Chondrocyte (in vitro differentiated cells): Measurements from ENCODE around the gene POU6F1. TPM values are rescaled to one million over a fixed set of nuclear protein-coding genes. Genes with fewer than 3 reads are reported as not detected.

Experiments used
- DNase-seq: peaks from one replicate; pipeline ENCODE4 v3.0.0; 2021; ENCODE audit warnings: mixed read lengths, low spot score
- H3K27ac Mint-ChIP-seq: one replicate; pipeline ENCODE4 v1.8.0; 2021; ENCODE audit warnings: mild to moderate bottlenecking, moderate library complexity, mixed read lengths; ENCODE audit not compliant: unreplicated experiment
- H3K27me3 Mint-ChIP-seq: 2 replicates; pipeline ENCODE4 v1.8.0; 2021; ENCODE audit warnings: low read depth, mixed read lengths
- H3K36me3 Mint-ChIP-seq: 2 replicates; pipeline ENCODE4 v1.8.0; 2021; ENCODE audit warnings: low read depth, mixed read lengths
- H3K4me1 Mint-ChIP-seq: 2 replicates; pipeline ENCODE4 v1.8.0; 2021; ENCODE audit warnings: low read depth, mild to moderate bottlenecking, mixed read lengths
- H3K4me3 Mint-ChIP-seq: one replicate; pipeline ENCODE4 v1.8.0; 2021; ENCODE audit warnings: mild to moderate bottlenecking, moderate library complexity, mixed read lengths; ENCODE audit not compliant: unreplicated experiment
- H3K9me3 Mint-ChIP-seq: 2 replicates; pipeline ENCODE4 v1.8.0; 2021; ENCODE audit warnings: low read depth, mixed read lengths
- total RNA-seq: library from RNA; stranded (reverse); gene quantifications from 3 replicates; pipeline ENCODE4 v1.2.1, GENCODE V29; 2021
- TF ChIP-seq, protein P1 (sequence below): fragments of 200-600 bp; sonication (generic); IDR thresholded peaks from 2 replicates; pipeline ENCODE4 v1.5.0; 2021; ENCODE audit warnings: antibody characterized with exemption, mild to moderate bottlenecking, moderate library complexity

POU6F1 gene
- total RNA-seq, 1 donor from 2014 or later = 9.9 TPM

DNA sequence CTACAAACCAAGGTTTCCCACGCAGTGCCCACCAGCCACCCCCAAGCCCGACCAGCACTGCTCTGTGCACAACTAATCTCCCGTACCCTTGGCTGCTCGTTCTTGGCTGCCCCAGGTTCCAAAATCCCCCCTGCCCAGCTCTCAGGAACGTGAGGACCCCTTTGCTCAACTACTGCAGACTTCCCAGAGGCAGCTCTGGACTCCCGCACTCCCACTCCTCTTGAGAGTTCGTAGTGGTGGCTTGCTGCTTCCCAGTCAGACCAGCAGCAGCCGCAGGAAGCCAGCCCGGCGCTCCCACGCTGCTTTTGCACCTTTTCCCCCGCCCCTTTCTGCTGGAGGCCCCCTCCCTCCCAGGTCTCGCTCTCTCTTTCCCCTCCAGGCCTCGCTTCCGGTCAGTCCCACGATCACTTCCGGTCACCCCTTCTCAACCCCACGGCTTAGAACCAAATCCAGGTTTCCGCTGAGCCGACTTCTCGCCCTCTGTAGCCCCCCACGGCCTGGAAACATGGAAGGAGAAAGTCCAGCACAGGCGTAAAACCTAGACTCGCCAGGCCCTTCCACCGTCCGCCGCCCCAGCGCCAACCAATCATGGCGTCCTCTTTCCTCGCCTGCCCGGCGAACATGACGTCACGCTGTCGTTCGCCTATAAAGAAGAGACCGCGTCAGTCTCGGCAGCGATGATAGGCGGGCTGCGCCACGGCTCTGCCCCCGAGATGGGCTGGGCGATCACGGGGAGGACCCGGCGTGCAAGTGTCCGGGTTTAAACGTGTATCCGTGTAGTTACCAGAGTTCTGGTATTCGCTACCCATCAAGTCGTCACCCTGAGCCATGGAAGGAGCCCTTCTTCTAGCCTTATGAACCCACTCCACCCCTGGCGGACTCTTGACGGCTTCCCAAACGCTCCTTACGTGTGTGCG lies 45.1 kb downstream of the POU6F1 start, which contains the start of gene TFCP2:
TSS of gene TFCP2 (minus strand) at position 621 of the 917 bp plus-strand sequence. CDS start 713 bp downstream, outside the sequence.
- H3K36me3 Mint-ChIP-seq = no peaks in the 10 kb centered on the region
- no peaks in the 10 kb centered on the region for H3K9me3 Mint-ChIP-seq
- H3K27me3 Mint-ChIP-seq = no peaks in the 10 kb centered on the region
- TF ChIP-seq, protein P1, sequence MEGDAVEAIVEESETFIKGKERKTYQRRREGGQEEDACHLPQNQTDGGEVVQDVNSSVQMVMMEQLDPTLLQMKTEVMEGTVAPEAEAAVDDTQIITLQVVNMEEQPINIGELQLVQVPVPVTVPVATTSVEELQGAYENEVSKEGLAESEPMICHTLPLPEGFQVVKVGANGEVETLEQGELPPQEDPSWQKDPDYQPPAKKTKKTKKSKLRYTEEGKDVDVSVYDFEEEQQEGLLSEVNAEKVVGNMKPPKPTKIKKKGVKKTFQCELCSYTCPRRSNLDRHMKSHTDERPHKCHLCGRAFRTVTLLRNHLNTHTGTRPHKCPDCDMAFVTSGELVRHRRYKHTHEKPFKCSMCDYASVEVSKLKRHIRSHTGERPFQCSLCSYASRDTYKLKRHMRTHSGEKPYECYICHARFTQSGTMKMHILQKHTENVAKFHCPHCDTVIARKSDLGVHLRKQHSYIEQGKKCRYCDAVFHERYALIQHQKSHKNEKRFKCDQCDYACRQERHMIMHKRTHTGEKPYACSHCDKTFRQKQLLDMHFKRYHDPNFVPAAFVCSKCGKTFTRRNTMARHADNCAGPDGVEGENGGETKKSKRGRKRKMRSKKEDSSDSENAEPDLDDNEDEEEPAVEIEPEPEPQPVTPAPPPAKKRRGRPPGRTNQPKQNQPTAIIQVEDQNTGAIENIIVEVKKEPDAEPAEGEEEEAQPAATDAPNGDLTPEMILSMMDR = no peak
- peaks cover 10% of the 10 kb centered on the region for H3K4me1 Mint-ChIP-seq
- DNase-seq = peak; percentile 95
- H3K27ac Mint-ChIP-seq = no peak within 1 kb of the TSS
- peak within 1 kb of the TSS; percentile 51 for H3K4me3 Mint-ChIP-seq

DNA sequence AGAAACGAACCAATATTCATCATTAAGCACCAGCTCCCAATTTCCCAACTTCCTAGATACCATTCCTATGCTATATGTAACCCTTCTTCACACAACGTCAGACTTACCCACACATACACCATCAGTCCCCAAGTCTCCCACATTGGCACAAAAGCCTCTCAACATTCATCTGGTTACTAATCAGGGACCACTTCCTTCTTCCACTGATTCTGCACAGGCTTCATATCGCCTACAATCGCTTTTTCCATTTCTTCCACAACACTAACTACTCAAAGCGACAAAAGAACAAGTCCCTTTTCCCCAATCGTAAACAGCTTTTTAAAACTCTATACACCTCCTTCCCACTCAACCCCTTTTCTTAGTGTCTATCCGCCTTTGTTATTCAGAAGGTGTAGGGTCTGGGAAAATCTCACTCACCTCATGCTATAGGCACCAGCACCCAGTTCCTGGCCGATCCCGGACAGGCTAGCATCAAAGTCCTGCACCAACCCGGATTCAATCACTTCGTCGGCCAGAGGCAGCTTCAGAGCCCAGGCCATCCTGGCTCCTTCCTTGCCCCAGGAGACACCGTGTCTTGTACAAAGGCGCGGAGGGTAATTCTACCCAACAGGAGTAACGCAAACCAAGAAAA lies 45.9 kb downstream of the POU6F1 start:
- Mint-ChIP-seq H3K36me3 (no peaks in the 10 kb centered on the region), H3K9me3 (no peaks in the 10 kb centered on the region), H3K4me3 (no peak overlapping the region), H3K27me3 (no peaks in the 10 kb centered on the region), H3K4me1 (peaks cover 10% of the 10 kb centered on the region), H3K27ac (no peak overlapping the region)
- DNase-seq = no peak
- TF ChIP-seq, protein P1 = no peak

DNA sequence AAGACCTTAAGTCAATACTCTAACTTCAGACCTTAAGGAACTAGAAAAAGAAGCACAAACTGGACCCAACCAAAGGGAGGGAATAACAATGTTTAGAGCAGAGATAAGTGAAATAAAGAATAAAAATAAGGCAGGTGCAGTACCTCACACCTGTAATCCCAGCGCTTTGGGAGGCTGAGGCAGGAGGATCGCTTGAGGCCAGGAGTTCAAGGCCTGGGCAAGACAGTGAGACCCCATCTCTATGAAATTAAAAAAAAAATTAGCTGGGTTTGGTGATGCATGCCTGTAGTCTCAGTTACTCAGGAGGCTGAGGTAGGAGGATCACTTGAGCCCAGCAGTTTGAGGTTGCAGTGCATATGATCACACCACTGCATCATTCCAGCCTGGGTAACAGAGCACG lies 54.1 kb downstream of the POU6F1 start:
- Mint-ChIP-seq H3K9me3 (no peaks in the 10 kb centered on the region), H3K4me1 (peaks cover 7% of the 10 kb centered on the region), H3K36me3 (no peaks in the 10 kb centered on the region), H3K27me3 (no peaks in the 10 kb centered on the region), H3K4me3 (no peak overlapping the region), H3K27ac (no peak overlapping the region)
- DNase-seq = no peak
- TF ChIP-seq, protein P1 = no peak

DNA sequence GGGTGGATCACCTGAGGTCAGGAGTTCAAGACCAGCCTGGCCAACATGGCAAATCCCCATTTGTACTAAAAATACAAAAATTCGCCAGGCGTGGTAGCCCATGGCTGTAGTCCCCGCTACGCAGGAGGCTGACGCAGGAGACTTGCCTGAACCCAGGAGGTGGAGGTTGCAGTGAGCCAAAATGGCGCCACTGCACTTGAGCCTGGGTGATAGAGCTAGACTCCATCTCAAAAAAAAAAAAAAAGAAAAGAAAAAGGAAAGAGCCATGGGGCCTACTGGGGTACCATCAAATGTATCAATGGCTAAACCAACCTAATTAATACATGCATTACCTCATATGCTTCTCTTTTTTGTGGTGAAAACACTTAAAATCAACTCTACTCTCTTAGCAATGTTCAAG lies 55.6 kb downstream of the POU6F1 start:
- Mint-ChIP-seq H3K36me3 (no peaks in the 10 kb centered on the region), H3K4me3 (no peak overlapping the region), H3K4me1 (peaks cover 7% of the 10 kb centered on the region), H3K9me3 (no peaks in the 10 kb centered on the region), H3K27me3 (no peaks in the 10 kb centered on the region), H3K27ac (no peak overlapping the region)
- TF ChIP-seq, protein P1 = no peak
- no peak for DNase-seq

DNA sequence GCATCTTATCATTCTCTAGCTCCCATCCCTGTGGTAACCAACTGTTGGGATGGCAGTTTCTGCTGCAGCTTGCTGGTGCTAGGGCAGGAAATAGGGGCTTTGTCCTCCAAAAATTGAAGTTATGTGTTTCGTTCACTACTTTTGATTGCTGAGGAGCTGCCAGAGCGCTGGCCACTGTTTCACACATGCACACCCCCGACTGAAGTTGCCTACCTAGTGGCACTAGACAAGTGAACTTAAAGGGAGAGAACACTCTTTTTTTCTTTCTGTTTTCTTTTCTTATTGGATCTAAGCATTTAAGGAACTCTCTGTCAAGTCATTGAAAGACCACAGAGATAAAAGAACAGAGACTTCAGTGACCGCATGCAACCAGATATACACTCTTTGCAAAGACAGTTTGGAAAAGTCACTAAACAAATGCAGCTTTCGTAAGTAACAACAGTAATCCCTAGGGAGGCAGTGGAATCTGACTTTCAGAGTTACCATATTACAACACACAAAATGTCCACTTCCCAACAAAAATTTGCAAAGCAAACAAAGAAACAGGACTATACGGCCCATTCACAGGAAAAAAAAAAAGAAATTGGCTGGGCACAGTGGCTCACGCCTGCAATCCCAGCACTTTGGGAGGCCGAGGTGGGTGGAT lies 56.9 kb downstream of the POU6F1 start:
- TF ChIP-seq, protein P1 = no peak
- no peaks in the 10 kb centered on the region for H3K27me3 Mint-ChIP-seq
- H3K27ac Mint-ChIP-seq = peak overlapping the region; percentile 28
- no peaks in the 10 kb centered on the region for H3K36me3 Mint-ChIP-seq
- no peaks in the 10 kb centered on the region for H3K9me3 Mint-ChIP-seq
- H3K4me1 Mint-ChIP-seq = peaks cover 7% of the 10 kb centered on the region
- peak overlapping the region; percentile 33 for H3K4me3 Mint-ChIP-seq
- DNase-seq = no peak
